IMR-90 (cell line): ENCODE data around the gene CSAD. TPM values are rescaled to one million over a fixed set of nuclear protein-coding genes. Genes with fewer than 3 reads are reported as not detected.

ENCODE experiments used
- ATAC-seq: fragments of 200-7000 bp; cut with Tn5 transposase; 2 replicates; pipeline ENCODE4 v1.9.1; 2020; ENCODE audit warnings: low read depth, mild to moderate bottlenecking, moderate library complexity
- BruUV-seq: library from RNA; stranded (reverse); fragments of 400-500 nt; replicated peaks from 2 replicates; lab custom pipeline; 2021; lab: Mats Ljungman, UMichigan
- CTCF ChIA-PET: fragments of 300-600 bp; formaldehyde crosslinking; extraction: SDS; loops from one replicate; lab custom pipeline; 2021; ENCODE audit warnings: antibody characterized with exemption; lab: Yijun Ruan, JAX
- POLR2A ChIA-PET: fragments of 300-600 bp; sonication (Branson Sonifier 250); formaldehyde crosslinking; loops from one replicate; lab custom pipeline; 2022; ENCODE audit warnings: antibody characterized with exemption; ENCODE audit not compliant: unreplicated experiment; lab: Charles Lee
- DNase-seq: peaks from one replicate; pipeline ENCODE4 v3.0.0; 2013
- H2AFZ ChIP-seq: replicated peaks from 2 replicates; pipeline ENCODE3; 2013; ENCODE audit warnings: low read length, mild to moderate bottlenecking; ENCODE audit not compliant: poor library complexity
- H2AK5ac ChIP-seq: 2 replicates; pipeline ENCODE4 v1.6.1; 2013; ENCODE audit warnings: low read depth, low read length, inconsistent platforms
- H2AK9ac ChIP-seq: replicated peaks from 2 replicates; pipeline ENCODE3; 2013; ENCODE audit warnings: mild to moderate bottlenecking, low read depth, low read length, moderate library complexity; ENCODE audit not compliant: poor library complexity
- H2BK120ac ChIP-seq: 2 replicates; pipeline ENCODE4 v1.6.1; 2013; ENCODE audit warnings: low read depth, low read length, inconsistent platforms
- H2BK15ac ChIP-seq: 3 replicates; pipeline ENCODE4 v1.6.1; 2013; ENCODE audit warnings: low read depth, low read length, inconsistent platforms
- H2BK20ac ChIP-seq: 2 replicates; pipeline ENCODE4 v1.6.1; 2013; ENCODE audit warnings: low read depth, mild to moderate bottlenecking, inconsistent platforms, low read length, moderate library complexity
- H2BK5ac ChIP-seq: 2 replicates; pipeline ENCODE4 v1.6.1; 2013; ENCODE audit warnings: mild to moderate bottlenecking, low read depth, low read length, inconsistent platforms; ENCODE audit not compliant: poor library complexity, severe bottlenecking
- H3K14ac ChIP-seq: replicated peaks from 2 replicates; pipeline ENCODE4 v1.6.1; 2013; ENCODE audit warnings: low read depth, low read length, inconsistent platforms
- H3K18ac ChIP-seq: 2 replicates; pipeline ENCODE4 v1.6.1; 2013; ENCODE audit warnings: low read depth, low read length, control low read depth
- H3K23ac ChIP-seq: 2 replicates; pipeline ENCODE4 v1.6.1; 2013; ENCODE audit warnings: low read depth, low read length, inconsistent platforms
- H3K27ac ChIP-seq: 2 replicates; pipeline ENCODE4 v1.5.1; 2013; ENCODE audit warnings: mild to moderate bottlenecking, control low read depth, low read length; ENCODE audit not compliant: insufficient read depth
- H3K27me3 ChIP-seq: 2 replicates; pipeline ENCODE4 v1.6.1; 2013; ENCODE audit warnings: low read length; ENCODE audit not compliant: control insufficient read depth, insufficient read depth
- H3K36me3 ChIP-seq: 2 replicates; pipeline ENCODE4 v1.6.1; 2013; ENCODE audit warnings: low read length, mixed read lengths; ENCODE audit not compliant: control insufficient read depth, insufficient read depth
- H3K4ac ChIP-seq: 2 replicates; pipeline ENCODE4 v1.6.1; 2013; ENCODE audit warnings: low read depth, low read length, inconsistent platforms
- H3K4me1 ChIP-seq: 2 replicates; pipeline ENCODE4 v1.6.1; 2013; ENCODE audit warnings: low read length, mixed read lengths; ENCODE audit not compliant: control insufficient read depth, insufficient read depth
- H3K4me2 ChIP-seq: 2 replicates; pipeline ENCODE4 v1.6.1; 2013; ENCODE audit warnings: low read depth, mild to moderate bottlenecking, control low read depth, low read length, moderate library complexity
- H3K4me3 ChIP-seq: 2 replicates; pipeline ENCODE4 v1.5.1; 2013; ENCODE audit warnings: low read depth, mild to moderate bottlenecking, control low read depth, low read length, moderate library complexity; ENCODE audit not compliant: insufficient read depth
- H3K56ac ChIP-seq: 2 replicates; pipeline ENCODE4 v1.6.1; 2013; ENCODE audit warnings: low read length, inconsistent platforms; ENCODE audit not compliant: insufficient read depth; ENCODE audit errors: extremely low read depth
- H3K79me1 ChIP-seq, 2 experiments: 2 replicates each; pipeline ENCODE4 v1.6.1; 2013; ENCODE audit warnings: low read length in 2 of 2, inconsistent platforms in 1 of 2, low read depth in 1 of 2
- H3K9ac ChIP-seq: 2 replicates; pipeline ENCODE4 v1.6.1; 2013; ENCODE audit warnings: low read depth, low read length, control low read depth
- H3K9me1 ChIP-seq: 2 replicates; pipeline ENCODE4 v1.6.1; 2013; ENCODE audit warnings: low read length, inconsistent platforms; ENCODE audit not compliant: insufficient read depth
- H3K9me3 ChIP-seq: 2 replicates; pipeline ENCODE4 v1.6.1; 2013; ENCODE audit warnings: low read length; ENCODE audit not compliant: control insufficient read depth, insufficient read depth
- H4K20me1 ChIP-seq: 2 replicates; pipeline ENCODE4 v1.6.1; 2013; ENCODE audit warnings: low read length, inconsistent platforms; ENCODE audit not compliant: insufficient read depth
- H4K5ac ChIP-seq: 2 replicates; pipeline ENCODE4 v1.6.1; 2013; ENCODE audit warnings: mild to moderate bottlenecking, low read depth, low read length, control low read depth
- H4K8ac ChIP-seq, 2 experiments: 2 replicates each; pipeline ENCODE4 v1.6.1; 2013; ENCODE audit warnings: low read depth in 2 of 2, low read length in 2 of 2, control low read depth in 1 of 2, inconsistent platforms in 1 of 2
- H4K91ac ChIP-seq: 2 replicates; pipeline ENCODE4 v1.6.1; 2013; ENCODE audit warnings: low read depth, low read length, inconsistent platforms; ENCODE audit not compliant: insufficient read depth
- BHLHE40 ChIP-seq: fragments of 150-350 bp; IDR thresholded peaks from 2 replicates; pipeline ENCODE4 v1.6.1; 2016; ENCODE audit warnings: mild to moderate bottlenecking, low read depth, low read length
- CEBPB ChIP-seq: IDR thresholded peaks from 2 replicates; pipeline ENCODE4 v1.6.1; 2012; ENCODE audit warnings: low read depth, low read length, improper control_type of control experiment
- CHD1 ChIP-seq: IDR thresholded peaks from 2 replicates; pipeline ENCODE4 v1.6.1; 2012; ENCODE audit warnings: low read depth, low read length, improper control_type of control experiment
- WGBS, 2 experiments: methylation state at CpG; one replicate each; pipeline versions ENCODE4 v1.1.5 to v1.1.7; 2013; ENCODE audit warnings: missing lambda C conversion rate in 2 of 2; ENCODE audit not compliant: insufficient read length in 1 of 2; ENCODE audit errors: extremely low coverage in 2 of 2; 5-methylcytosine and 5-hydroxymethylcytosine counted together
- dilution Hi-C: fragments of 300-500 bp; cut with HindIII; formaldehyde crosslinking; loops from one replicate; pipeline ENCODE4 v1.14.3; 2018; ENCODE audit warnings: low sequenced_read_pairs; ENCODE audit not compliant: unreplicated experiment
- in situ Hi-C: fragments of 300-500 bp; cut with MboI; formaldehyde crosslinking; loops from 3 replicates; pipeline ENCODE4 v1.14.3; 2019; ENCODE audit warnings: low sequenced_read_pairs, inconsistent platforms, mixed read lengths
- intact Hi-C: fragments of 100-400 bp; cut with micrococcal nuclease; formaldehyde crosslinking; loops from 2 replicates; pipeline ENCODE4 v1.10.0; 2022
- polyA plus RNA-seq, 3 experiments: library from polyadenylated mRNA; depleted of rRNA; stranded (reverse); fragments of >200 nt; gene quantifications; 2 replicates each; pipeline ENCODE4 v1.2.3, GENCODE V29; 2012; ENCODE audit warnings: low replicate concordance in 1 of 3
- total RNA-seq: library from RNA; depleted of rRNA; stranded (reverse); fragments of >200 nt; gene quantifications from 2 replicates; pipeline ENCODE4 v1.2.3, GENCODE V29; 2012

CSAD gene
- total and polyA plus RNA-seq, 2 of the 4 experiments (the other 2 are of a cell fraction), result 5.4 to 45.6 TPM

DNA sequence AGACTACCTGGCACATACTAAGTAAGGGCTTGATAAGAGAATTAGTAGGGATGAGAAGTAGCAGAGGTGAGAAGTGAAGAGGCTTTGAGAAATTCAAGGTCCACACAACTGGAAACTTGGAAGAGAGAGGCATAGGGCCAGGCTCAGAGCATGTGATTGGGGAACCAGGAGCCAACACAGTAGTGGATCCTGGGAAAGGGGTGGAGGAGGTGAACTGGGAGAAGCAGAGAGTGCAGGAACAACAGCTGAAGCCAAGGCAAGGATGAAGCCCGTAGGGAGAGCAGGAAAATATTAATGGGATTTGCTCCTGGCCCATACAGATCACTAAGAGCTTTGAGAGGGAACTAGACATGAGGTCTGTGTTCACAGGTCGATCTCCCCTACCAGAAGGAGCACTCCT lies 27.7 kb upstream of the CSAD start:
- dilution Hi-C loops (no loop called here), intact Hi-C loops (no loop called here), in situ Hi-C loops (no loop called here)
- no peak for TF ChIP-seq BHLHE40
- TF ChIP-seq CEBPB, result no peak
- no peak for TF ChIP-seq CHD1
- Histone ChIP-seq H4K20me1 (no peaks in the 10 kb centered on the region), H2BK120ac (no peak overlapping the region), H4K91ac (no peak overlapping the region), H3K18ac (no peak overlapping the region), H4K5ac (no peak overlapping the region), H2BK5ac (no peak overlapping the region), H2AK5ac (0 out of 2 replicates have a peak overlapping the region, but pooled peaks have one; percentile 53), H3K27me3 (no peaks in the 10 kb centered on the region), H3K4me3 (no peak overlapping the region), H3K36me3 (peaks cover 31% of the 10 kb centered on the region), H3K9me1 (peaks cover 20% of the 10 kb centered on the region), H4K8ac (no peak overlapping the region), H3K56ac (no peak overlapping the region), H3K23ac (no peak overlapping the region), H3K27ac (no peak overlapping the region), H3K4me1 (peaks cover 9% of the 10 kb centered on the region), H3K9ac (no peak overlapping the region), H3K9me3 (no peaks in the 10 kb centered on the region), H2AFZ (no peak overlapping the region), H3K4me2 (no peak overlapping the region), H2BK15ac (no peak overlapping the region), H3K4ac (no peak overlapping the region), H3K79me1 (peaks cover under 1 to 3% of the 10 kb centered on the region in 2 experiments; a peak in 2 of 4 replicates), H3K14ac (no peak overlapping the region), H2AK9ac (no peak overlapping the region), H2BK20ac (no peak overlapping the region)
- ATAC-seq (no peak), DNase-seq (no peak)
- CTCF ChIA-PET, result no interaction called here
- no TSS peak for BruUV-seq
- no CpG with 5 or more reads among the region's 2 CpGs for WGBS, 2 experiments
- POLR2A ChIA-PET, result no interaction called here
